Stimulated activated CD8-positive, alpha-beta memory T cell treated with anti-CD3 and anti-CD28 coated beads, Interleukin-12 subunit alpha, Interleukin-12 subunit beta, amount 100 ng/mL, for 1 hour (primary cell): Measurements from ENCODE around the gene ARL4D.
"Not testable (repeated sequence)": the region's sequence is repeated elsewhere in the genome, so short reads cannot be mapped to it uniquely, and the experiment has no call there.

ENCODE experiments used
- DNase-seq: peaks from one replicate; pipeline ENCODE4 v3.0.0-alpha.2; 2020; ENCODE audit warnings: low read depth

ARL4D gene

GRCh38 chr17:43395165-43395564 is 3.6 kb upstream of the ARL4D start:
- DNase-seq, result no peak

DNA sequence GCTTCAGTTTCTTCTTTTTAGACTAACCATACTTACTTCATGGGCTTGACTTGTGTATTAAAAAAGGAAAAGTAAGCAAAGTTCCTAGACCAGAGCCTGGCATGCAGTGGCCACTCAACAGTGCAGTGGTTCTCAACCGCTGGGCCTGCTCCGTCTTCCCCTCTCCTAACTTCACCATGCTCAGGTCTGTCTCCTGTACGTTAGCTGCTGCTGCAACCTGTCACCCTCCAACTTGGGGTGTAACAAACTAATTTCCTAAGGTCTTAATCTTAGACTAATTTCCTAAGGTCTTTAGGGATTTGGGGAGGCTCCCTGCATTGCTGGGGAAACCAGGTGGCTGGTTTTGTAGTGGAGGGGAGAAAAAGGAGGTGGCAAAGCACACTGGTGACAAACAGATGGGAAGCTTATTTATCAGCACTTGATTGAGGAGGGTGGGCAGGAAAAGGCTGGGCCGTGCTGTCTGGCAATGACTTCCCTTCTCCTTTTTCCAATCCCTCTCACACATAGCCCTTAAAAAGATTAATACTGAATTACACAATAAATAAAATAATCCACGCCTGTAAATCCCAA is 2.2 kb upstream of the ARL4D start:
- DNase-seq, result no peak

GRCh38 chr17:43399839-43400328 is 1.1 kb downstream of the ARL4D start:
- DNase-seq, result no peak

GRCh38 chr17:43400943-43401717 is 2.3 kb downstream of the ARL4D start:
- no peak for DNase-seq

DNA sequence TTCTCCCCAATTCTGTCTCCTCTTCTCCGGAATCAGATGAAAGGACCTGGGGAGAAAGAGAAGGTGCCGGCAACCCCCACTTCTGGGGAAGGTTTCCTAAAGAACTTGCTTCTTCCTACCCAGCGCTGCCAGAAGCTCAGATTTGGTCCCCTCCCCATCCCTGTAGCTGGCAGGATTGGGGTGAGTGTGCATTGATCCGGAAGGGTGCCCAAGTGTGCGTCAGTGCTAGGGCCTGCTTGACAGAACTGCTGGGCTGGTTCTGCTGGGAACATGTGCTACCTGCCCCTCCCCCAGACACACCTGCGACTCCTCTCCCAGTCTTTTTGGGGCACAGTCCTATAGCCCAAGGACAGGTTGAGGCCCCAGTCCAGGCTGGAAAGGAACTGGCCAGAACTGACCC is 3.3 kb downstream of the ARL4D start:
- no peak for DNase-seq

DNA sequence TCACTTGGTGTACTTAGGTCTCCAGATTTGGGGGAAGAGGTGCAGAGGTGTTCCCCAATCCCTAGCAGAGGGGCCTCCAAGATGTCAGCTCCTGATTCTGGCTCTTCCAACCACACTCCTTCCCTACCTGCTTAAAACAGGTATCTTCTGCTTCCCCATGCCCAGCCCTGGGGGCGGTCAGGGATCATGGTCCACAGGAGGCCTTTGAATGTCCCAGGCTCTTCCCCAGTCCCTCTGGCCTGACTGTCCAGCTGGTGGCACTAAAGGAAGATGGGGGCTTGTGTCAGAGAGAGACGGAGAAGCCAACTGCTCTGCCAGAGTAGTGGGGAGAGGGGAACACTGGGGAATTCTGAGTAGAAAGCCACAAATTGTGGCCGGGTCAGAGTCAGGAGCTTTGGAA is 3.8 kb downstream of the ARL4D start:
- DNase-seq, result no peak

DNA sequence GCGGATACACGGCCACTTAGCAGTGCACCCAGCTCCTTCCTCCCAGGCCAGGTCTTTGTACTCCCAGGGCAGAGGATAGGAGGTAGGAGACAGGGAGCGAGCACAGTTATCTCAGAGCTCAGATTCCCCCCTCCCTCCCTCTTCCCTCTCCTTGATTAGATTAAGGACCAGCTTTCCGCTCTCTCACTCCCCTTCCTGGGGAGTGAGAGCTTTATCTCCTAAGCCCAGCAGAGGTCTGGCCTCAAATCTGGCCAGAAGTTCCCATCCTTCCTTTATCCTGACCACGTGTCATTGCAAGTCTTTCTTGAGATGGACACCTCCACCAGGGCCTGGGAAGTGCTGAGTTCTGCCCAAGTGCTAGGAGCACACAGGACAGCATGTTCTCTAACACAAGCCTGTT is 5.1 kb downstream of the ARL4D start:
- no peak for DNase-seq

DNA sequence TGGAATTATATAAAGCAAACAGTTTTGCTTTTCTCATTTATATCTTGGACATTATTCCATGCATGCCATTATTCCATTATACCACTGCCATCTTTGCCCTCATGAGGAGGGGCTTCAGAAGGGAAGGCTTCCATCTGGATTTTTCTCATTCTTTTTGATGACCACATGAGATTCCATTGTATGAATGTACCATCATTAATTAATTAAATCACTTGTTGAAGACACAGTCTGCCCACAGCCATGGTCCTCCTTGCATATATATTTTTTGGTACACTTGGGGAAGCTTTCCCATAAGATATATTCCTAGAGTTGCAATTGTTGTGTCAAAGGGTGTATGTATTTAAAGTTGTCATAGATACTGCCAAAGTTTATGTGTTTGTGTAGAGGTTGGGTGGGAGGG is 7.1 kb downstream of the ARL4D start:
- DNase-seq, result no peak

GRCh38 chr17:43406676-43407645 is 8.2 kb downstream of the ARL4D start:
- DNase-seq, result no peak

DNA sequence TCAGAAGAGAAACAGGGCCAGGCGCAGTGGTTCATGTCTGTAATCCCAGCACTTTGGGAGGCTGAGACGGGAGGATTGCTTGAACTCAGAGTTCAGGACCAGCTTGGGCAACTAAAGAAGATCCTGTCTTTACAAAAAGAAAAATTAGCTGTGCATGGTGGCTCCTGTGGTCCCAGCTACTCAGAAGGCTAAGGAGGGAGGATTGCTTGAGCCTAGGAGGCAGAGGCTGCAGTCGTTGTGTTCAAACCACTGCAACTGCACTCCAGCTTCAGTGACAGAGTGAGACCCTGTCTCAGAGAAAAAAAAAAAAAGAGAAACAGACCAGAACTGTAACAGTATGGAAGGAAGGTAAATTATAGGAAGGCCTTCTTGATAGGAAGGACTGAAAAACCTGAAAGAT is 10.3 kb downstream of the ARL4D start:
- DNase-seq, result no peak

DNA sequence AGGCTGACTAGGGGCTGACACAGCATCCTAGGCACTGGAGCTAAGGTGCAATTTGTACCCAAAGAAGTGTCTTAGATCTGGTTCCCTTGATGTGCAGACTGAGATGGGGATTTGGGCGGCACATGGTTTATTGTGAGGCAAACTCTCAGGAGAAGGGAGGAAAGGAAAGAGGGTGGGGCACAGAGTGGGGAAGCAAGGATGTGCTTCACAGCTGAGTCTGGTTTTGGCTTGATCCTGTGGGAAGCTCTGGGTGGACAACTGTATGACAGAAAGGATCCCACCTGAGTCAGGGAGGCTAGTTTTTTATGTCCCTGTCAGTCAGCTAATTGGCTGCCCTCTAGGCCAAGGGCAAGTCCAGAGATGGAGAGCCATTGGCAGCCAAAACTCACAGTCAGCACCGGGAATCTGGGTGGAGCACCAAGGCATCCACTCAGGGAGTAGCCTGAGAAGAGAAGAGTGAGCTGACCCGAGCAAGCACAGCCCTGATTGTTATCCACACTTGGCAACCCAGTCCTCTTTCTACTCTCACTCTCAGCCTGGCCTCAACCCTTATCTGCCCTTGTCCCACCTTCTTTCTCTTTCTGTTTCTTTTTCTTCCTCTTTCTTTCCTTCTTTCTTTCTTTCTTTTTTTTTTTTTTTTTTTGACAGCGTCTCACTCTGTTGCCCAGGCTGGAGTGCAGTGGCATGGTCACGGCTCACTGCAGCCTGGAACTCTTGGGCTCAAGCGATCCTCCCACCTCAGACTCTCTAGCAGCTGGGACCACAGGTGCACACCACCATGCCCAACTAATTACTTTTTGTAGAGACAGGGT is 12.0 kb downstream of the ARL4D start:
- DNase-seq, result no peak

DNA sequence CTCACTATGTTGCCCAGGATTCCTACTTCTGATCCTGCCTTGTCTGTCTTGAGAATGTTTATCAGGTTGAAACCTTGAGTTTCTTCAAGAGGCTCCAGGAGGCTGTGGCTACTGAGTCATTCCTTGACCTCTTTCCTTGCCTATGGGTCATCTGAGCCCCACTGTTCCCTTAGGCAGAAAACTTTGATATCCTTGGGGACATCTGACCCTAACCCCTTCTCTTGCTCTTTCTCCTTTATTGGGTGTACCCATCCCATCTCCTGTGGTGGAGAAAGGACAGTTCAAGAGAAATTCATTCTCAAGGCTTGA is 12.5 kb downstream of the ARL4D start:
- no peak for DNase-seq

DNA sequence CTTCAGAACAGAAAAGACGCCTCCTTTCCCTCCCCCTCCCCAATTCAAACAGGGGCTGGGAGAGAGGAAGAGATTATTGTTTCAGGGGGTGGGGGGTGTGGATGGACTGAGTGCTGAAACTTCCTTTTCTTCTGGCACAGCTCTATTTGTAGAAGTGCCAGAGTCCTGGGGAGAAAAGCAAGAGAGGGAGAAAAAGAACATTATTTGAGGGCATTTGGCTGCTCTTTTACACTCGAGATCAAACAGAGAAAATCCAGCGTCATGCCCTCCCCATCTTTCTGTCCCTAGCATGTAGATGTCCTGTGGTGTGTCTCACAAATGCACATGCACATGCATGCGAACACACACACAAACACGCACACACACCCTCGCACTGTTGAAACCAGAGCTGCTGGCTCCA is 13.0 kb downstream of the ARL4D start:
- no peak for DNase-seq

DNA sequence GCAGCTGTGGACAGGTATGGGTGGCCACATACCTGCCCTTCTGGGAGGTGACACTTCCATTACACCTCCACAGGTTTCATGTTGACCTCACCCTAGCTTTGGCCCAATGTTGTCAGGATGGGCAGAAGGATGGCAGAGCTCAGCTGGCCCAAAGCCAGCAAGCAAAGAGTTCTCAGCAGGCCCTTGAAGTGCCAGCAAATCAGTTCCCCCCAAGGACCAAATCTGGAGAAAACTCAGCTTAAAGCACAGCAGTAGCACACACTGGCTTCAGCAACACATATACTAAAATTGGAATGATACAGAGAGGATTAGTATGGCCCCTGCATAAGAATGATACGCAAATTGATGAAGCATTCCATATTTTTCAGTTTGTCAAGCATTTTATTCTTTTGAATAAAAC is 13.4 kb downstream of the ARL4D start:
- no peak for DNase-seq

- DNase-seq, result no peak
Measured at GRCh38 chr17:43416998-43417890, 18.5 kb downstream of the ARL4D start.

GRCh38 chr17:43418441-43419374 is 19.9 kb downstream of the ARL4D start:
- DNase-seq, result no peak

GRCh38 chr17:43419375-43419882 is 20.6 kb downstream of the ARL4D start:
- DNase-seq, result not testable (repeated sequence)

DNA sequence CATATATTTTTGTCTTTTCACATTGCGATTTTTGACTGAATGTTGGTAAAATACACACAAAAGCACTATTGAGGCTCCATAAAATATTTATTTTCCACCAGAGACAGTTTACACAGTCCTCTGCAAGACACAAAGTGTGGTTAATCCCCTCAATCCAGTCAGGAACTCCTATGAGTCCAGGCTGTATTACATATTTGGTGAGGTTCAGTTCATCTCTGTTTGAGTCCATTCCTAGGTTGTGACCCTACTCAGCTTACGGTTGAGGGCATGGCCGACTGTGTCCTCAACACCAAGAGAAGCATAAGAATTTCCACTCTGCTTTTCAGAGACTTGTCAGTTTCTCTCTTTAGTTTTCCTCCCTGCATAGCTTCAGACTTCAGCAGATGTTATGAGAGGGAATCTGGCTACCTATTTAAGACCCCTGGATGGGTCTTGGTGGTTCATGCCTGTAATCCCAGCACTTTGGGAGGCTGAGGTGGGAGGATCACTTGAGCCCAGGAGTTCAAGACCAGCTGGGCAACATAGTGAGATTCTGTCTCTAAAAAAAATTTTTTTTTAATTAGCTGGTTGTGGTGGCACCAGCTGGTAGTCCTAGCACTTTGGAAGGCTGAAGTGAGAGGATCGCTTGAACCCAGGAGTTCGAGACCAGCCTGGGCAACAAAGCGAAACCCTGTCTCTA is 25.1 kb downstream of the ARL4D start:
- no peak for DNase-seq
